Stimulated activated naive CD8-positive, alpha-beta T cell treated with anti-CD3 and anti-CD28 coated beads, Interleukin-15, Interleukin-2, amounts not matched to agents 100 U/mL and 50 U/mL, for 24 hours (primary cell): ENCODE measurements around the gene SLC35C1.
A peak's percentile ranks its signal among the peaks of the same experiment; 100 is the strongest.
"Not testable (repeated sequence)": the region's sequence is repeated elsewhere in the genome, so short reads cannot be mapped to it uniquely, and the experiment has no call there.

Experiments used
- ATAC-seq: fragments of 150-1000 bp; cut with Tn5 transposase; one replicate; pipeline ENCODE4 v1.10.0; 2021
- DNase-seq: peaks from one replicate; pipeline ENCODE4 v3.0.0; 2021

Gene SLC35C1

DNA sequence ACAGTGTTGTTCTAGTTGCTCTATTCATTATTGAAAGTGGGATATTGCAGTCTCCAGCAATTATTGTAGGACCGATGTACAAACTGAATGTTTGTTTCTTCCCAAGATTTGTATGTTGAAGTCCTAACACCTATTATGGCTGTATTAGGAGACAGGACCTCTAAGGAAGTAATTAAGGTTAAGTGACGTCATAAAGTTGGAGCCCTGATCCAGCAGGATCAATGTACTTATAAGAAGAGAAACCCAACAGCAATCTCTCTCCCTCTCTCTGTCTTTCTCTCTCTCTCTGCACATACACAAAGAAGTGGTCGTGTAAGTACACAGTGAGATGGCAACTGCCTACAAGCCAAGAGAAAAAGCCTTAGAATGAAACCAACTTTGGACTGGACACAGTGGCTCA lies 16.1 kb upstream of the SLC35C1 start:
- no peak for ATAC-seq

DNA sequence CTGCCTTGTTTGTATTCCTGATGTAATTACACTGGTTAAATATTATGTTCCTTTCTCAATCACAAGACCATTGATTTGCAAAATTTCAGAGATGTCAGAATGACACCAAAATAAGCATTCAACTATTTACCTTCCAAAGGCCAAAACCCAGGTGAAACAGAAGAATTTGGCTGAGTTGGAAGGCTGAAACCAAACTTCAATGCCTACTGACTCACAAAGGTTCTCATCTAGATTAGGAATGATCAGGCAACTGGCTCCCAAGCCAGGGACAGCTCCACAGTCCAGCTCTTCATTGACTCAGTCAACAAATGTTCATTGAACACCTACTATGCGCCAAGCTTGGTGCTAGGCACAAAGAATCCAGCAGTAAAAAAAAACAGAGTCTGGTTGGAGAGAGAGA lies 13.4 kb upstream of the SLC35C1 start:
- ATAC-seq (no peak), DNase-seq (no peak)

More for the DNA sequence above, 16.1 kb upstream of the SLC35C1 start:
- DNase-seq, result no peak

DNA sequence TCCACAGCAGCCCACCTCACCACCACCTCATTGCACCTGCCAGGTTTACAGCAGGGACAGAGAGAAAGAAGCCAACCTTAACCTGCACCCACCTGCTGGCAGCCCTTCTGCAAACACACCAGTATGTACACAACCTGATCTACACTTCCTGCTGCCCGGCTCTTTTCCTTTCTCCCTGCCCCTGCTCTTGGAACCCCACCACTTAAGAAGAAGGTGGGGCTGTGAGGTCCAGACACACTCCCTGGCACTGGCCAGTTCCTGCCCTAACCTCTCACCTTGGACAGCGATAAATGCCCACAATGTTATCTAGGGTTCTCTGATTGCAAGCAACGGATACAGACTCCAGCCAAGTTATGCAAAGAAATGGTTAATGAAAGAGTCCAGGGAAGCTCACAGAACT lies 10.8 kb upstream of the SLC35C1 start:
- no peak for DNase-seq
- ATAC-seq, result no peak

DNA sequence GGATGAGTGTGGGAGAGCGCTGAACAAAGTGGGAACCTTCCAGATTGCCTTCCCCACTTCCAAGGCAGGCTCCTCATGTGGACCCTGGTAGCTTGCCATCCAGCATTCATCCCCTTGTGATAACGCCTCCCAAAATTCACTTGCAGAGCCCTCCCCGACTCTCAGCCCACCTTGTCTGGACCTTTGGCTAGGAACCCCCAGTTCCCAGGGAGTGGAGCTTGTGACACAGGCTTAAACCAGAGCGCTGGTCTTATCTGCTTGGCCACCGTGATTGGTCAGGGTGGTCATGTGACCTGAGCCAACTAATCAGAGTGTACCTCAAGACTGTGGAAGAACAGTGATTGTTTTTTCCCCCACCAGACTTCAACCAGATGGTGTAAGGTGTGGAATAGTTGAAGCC lies 9.6 kb upstream of the SLC35C1 start:
- DNase-seq (no peak), ATAC-seq (no peak)

DNA sequence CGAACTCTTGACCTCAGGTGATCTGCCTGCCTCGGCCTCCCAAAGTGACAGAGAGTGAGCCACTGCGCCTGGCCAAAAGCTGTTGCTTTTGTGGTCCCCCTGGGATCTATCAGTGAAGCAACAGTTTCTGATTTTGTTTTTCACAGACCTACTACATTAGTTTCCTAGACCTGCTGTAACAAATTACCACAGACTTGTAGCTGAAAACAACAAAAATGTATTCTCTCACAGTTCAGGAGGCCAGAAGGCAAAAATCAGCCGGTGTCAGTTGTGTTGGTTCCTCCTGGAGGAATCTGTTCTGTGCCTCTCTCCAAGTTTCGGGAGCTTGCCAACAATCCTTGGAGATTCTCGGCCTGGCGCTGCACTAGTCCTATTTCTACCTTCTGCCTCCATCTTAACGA lies 8.5 kb upstream of the SLC35C1 start:
- ATAC-seq (no peak), DNase-seq (no peak)

DNA sequence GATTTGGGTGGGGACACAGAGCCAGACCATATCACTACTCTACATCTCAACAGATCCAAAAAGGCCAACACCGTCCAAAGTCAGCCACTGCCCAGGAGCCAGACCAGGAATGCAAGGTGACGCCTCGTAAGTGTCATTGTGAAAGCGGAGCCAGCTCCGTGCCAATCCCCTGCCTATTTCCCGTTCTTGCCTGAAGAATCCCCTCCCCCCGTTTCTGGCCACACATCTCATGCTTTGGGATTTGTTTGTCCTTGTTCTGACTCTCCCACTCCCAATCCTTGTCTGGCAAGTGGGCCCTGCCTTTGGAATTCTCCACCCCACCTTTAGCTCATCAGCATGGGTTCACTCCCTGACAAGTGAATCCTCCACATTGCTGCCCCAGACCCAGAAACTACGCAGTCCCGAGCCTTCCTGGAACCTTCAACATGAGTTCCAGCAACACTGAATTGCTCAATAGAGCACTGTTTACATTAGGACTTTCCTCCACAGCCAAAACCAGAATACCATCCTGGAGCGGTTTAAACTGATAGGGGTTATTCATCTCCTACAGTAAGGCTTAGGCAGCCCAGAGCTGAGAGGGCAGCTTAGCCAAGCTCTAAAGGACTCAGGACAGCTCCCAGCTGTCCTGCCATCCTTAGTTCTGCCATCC lies 6.0 kb upstream of the SLC35C1 start:
- DNase-seq, result no peak
- ATAC-seq, result no peak

DNA sequence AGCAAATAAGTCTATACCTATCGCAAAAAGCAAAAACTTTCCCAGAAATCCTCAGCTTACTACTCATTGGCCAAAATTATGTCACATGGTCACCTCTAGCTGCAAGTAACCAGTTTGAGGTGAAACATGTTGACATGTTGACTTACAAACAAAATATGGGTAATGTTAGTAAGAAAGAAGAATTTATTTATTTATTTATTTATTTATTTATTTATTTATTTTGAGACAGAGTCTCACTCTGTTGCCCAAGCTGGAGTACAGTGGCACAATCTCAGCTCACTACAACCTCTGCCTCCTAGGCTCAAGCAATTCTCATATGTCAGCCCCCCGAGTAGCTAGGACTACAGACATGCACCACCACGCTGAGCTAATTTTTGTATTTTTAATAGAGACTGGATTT lies 5.4 kb upstream of the SLC35C1 start:
- DNase-seq, result no peak
- no peak for ATAC-seq

DNA sequence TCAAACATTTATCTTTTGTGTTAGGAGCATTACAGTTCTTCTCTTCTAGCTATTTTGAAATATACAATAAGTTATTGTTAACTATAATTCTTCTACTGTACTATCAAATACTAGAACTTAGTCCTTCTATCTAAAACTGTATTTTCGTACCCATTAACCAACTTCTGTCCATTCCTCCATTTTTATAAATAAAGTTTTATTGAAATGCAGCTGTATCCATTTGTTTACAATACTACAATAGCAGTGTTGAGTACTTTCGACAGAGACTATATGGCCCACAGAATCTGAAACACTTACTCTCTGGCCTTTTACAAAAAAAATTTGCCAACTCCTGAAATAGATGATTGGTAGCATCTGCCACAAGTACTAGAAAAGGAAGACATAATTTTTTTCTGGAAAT lies 4.7 kb upstream of the SLC35C1 start:
- DNase-seq (no peak), ATAC-seq (no peak)

DNA sequence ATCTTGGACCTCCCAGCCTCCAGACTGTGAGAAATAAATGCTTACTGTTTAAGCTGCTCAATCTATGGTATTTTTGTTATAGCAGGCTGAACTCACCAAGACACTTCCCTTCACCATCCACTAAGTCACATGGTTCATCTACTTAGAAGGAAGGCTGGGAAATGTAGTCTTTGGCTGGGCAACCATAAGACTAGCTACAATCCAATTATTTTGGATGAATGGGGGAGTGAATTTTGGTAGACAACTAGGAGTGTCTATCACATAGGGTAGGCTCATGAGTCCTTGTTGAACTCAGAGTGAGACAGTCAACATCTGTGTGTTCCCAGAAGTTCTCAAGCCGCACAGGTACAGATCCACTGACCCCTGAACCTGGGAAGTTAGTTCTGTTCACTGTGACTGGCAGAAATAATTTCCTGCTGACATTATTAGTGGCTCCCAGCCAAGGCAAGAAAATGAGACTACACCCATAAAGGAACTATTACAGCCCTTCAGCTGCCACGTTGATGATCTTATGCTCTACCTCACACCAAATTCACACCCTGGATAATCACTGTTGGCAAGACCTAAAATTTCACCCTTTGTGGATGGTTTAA lies 3.1 kb upstream of the SLC35C1 start:
- no peak for ATAC-seq
- DNase-seq, result no peak

DNA sequence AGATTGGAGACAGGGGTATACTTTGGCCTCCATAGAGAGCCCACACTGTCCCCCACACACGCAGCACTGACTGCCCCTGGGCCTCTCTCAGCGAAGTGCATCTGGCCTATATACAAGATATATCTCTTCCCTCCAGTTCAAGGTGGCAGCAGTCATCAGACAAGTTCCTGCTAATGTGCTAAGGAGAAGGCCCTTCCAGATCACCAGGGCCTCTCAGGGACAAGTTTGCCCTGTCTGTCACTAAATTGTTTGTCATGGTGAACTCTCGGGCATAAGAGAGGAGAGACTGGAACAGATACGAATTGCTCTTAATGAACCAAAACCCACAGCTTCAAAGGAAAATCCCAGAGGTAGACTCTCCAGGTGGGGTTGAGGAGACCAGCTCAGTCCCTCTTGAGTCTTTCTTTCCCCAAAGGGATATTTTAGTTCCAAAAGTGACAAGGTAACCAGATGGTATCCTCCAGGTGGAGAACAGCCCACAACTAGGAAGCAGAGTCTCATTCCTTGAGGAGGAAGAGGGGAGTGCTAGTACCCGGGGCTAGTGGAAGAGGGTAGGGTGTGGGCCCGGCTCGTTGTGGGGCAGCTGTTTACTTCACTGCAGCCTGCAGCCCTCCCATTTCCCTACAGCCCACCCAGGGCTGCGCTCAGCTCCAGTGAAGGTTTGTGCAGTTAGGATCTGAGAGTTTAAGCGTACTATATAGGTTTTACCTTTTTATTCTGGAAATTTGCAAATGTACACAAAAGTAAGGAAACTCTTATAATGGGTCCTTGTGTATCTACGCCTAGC lies 2.2 kb upstream of the SLC35C1 start:
- no peak for ATAC-seq
- no peak for DNase-seq

DNA sequence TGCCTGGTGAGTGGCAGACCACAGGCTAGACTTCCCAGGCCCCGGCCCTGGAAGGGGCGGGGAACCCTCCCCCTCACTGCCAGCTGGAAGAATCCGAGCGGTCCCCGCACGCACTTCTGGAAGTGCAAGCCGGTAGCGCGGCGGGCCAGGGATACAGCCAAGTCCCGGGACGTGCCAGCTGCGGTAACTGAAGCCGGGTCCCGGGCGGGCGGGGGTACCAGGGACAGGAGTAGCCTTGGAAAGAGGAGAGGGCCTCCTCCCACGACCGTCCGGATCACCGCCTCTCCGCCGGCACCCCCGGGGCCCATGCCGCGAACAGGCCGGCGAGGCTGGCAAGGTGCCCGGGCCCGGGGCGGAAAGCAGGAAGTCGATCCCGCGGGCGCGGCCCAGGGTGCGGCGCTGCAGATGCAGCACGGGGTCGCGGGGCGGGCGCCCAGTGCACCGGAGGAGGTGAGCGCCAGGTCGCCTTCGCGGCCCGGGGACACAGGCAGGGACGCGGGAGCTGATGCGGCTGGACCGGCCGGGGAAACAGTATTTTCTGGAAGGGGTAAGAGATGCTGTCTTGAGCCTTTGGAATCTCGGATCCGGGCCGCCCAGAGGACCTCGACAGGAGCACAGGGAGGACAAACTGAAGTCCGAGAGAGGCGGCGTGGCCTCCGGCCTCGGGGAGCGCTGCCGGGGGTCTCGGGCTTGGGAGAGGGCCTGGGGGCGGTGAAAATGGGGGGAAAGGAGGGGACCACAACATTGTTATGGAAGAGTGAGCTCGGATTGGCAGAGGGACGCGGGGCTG lies 783 bp upstream of the SLC35C1 start:
- ATAC-seq (peak; percentile 40), DNase-seq (peak; percentile 77)

DNA sequence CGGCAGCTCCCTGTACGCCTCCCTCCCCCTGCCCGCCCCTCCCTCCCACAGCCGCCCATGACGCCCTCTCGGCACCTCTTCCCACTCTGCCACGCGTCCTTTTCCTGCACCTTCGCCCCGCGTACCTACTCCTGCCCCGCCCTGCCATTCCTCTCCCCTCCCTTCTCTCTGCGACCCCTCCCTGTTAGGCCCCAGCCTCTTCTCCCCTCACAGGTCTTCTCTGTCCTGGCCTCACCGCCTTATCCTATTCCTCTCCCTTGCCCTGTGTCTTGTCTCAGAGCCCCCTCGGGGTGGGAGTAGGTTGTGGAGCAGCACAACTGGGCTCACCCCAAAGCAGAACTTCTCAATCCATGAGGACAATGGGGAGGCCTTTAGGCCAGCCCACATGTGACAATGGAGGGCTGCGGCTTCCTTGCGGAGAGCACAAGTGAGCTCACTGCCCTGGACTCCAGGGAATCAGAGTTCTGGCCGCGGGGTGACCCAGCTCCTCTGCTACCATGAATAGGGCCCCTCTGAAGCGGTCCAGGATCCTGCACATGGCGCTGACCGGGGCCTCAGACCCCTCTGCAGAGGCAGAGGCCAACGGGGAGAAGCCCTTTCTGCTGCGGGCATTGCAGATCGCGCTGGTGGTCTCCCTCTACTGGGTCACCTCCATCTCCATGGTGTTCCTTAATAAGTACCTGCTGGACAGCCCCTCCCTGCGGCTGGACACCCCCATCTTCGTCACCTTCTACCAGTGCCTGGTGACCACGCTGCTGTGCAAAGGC lies 539 bp downstream of the SLC35C1 start:
- peak; percentile 29 for ATAC-seq
- DNase-seq, result no peak

DNA sequence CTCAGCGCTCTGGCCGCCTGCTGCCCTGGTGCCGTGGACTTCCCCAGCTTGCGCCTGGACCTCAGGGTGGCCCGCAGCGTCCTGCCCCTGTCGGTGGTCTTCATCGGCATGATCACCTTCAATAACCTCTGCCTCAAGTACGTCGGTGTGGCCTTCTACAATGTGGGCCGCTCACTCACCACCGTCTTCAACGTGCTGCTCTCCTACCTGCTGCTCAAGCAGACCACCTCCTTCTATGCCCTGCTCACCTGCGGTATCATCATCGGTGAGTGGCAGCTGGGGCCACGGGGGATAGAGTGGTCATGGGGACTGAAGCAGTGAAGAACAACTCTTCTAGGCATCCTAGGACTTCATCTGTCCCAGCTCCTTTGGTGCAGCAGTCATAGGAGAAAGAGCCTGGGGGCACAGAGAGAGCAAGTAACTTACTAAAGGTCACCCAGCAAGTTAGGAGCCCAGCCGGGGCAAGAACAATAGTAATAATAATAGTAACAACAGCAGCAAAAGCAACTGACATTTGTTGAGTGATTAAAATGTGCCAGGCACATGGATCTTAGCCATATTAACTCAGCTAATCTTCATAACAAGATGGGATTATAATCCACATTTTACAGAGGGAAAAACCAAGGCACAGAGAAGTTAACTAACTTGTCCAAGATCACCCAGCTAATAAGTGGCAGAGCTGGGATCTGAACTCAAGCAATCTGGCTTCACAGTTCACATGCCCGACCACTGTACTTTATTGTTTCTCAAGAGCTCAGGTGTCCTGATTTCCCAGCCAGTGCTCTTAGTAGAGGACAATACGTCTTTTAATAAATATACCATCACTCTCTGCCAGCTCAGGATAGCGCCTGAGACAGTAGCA lies 1.4 kb downstream of the SLC35C1 start:
- no peak for DNase-seq

DNA sequence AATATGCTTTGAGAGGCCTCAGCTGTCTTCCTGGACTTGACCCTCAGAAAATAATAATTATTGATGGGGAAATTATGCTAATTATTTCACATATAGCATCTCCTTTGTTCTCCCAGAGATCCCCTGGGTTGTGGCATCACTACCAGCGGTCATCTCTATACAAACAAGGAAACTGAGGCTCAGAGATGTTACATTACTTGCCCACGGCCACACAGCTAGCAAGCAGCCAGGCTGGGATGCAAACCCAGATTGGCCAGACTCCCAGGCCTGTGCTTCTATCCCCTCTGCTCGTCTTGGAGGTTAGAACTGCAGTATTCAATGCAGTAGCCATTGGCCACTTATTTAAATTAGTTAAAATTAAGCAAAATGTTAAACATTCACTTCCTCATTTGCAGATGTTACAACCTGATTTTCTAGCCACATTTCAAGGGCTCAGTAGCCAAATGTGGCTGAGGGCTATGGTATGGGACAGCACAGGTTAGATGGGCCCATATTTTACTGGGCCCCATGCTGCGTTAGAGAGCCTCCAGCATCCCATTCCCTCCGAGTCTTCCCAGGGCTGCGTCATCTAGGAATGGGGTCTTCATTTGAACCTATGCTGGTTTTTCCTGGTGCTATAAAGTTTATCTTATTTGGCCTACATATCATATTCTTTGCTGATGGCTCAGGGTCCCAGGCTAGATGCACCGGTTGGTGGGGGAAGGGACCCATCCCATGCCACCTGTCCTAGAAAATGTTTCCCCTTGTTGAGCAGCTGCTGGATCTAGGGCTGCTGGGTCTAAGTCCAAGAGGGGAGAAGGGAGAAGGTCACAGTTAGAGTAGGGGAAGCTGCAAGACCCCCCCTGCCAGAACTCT lies 2.2 kb downstream of the SLC35C1 start:
- DNase-seq (no peak), ATAC-seq (no peak)

More for the DNA sequence above, 1.4 kb downstream of the SLC35C1 start:
- ATAC-seq, result no peak

DNA sequence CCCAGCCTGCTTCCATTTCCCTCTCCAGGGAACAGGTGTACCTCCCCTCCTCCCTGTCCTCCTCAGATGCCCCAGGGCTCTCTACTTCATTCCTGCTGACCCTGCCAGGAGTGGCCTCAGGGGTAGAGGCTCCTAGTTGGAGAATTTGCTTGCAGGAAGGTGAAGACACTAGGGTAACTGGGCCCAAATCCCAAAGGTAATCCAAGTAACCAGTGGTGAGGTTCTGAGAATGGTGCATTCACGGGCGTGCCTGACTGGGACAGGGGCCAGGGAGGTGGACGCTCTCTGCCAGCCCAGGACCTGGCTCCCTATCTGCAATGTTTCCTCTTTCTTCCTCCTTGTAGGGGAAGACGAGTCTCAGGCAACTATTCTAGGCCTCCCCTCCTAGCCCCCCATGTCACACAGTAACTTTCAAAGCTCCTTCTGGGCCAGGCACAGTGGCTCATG lies 2.9 kb downstream of the SLC35C1 start:
- no peak for ATAC-seq
- DNase-seq, result no peak

DNA sequence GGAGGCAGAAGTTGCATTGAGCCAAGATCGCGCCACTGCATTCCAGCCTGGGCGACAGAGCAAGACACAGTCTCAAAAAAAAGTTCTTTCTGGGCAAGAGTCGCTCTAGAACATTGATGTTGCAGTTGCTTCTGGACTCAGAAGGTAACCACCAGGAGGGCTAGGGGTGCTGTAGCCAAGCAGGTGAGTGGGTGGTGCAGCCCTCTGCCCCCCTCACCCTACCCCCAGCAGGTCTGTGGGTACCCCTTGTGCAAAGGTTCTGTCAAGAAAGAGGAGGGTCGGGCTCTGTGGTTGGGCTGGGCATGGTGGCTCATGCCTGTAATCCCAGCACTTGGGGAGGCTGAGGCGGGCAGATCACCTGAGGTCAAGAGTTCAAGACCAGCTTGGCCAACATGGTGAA lies 3.5 kb downstream of the SLC35C1 start:
- not testable (repeated sequence) for DNase-seq

DNA sequence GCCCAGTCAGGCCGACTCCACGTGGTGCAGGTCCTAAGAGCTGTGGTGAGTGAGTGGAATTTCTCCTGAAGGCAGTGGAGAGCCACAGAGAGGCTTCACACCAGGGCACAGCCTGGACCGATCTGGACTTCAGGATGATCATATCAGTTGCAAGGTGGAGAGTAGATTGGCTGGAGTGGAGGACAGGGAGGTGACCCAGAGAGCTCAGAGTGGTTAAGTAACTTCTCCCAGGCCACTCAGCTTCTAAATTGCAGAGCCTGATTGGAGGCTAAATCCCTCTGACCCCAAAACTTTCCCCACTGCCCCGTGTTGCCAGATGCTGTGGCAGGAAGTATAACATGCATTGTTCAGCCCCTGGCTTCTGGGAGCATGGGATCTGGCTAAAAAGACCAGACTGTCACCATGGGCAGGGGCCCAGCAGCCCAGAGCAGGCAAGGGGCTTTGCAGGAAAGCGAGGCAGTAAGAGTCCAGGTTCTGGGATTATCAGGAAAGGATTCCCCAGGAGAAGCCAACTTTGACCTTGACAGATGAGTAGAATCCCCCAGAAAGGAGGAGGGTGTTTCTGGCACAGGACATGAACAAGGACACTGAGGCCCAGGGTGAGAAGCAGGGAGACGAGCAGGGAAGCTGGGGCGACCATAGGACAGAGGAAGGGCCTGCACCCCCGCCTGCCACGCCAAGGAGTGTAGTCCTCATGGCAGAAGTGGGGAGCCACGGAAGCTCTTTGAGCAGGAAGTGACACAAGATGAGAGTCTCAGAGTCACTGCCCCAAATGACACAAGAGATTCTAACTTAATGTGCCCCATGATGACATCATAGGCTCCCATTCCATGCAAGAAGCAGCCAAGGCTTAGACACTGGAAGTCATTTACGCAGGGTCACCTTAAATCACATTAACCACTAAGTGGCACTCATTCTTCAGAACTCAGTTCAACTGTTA lies 4.8 kb downstream of the SLC35C1 start:
- ATAC-seq (no peak), DNase-seq (no peak)

More for the DNA sequence above, 3.5 kb downstream of the SLC35C1 start:
- ATAC-seq, result not testable (repeated sequence)

DNA sequence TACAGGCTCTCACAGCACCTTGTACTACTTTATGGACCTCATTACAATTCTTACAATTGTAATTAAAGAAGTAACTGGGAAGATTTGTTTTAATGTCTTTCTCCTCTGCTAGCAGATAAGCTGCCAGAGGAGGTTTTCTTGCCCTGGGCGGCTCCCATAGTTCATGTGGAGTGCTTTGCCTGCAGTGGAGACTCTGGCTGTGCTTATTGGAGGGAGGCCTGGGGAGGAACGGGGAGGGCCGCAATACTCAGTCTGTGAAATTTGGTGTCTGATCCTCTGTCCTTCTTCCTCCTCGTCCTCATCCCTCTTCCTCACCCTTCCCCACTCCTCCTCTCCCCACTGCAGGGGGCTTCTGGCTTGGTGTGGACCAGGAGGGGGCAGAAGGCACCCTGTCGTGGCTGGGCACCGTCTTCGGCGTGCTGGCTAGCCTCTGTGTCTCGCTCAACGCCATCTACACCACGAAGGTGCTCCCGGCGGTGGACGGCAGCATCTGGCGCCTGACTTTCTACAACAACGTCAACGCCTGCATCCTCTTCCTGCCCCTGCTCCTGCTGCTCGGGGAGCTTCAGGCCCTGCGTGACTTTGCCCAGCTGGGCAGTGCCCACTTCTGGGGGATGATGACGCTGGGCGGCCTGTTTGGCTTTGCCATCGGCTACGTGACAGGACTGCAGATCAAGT lies 5.6 kb downstream of the SLC35C1 start:
- no peak for ATAC-seq

More for the DNA sequence above, 5.6 kb downstream of the SLC35C1 start:
- no peak for DNase-seq
